ENCODE results near the gene MGAT4A.

The MGAT4A gene

DNA sequence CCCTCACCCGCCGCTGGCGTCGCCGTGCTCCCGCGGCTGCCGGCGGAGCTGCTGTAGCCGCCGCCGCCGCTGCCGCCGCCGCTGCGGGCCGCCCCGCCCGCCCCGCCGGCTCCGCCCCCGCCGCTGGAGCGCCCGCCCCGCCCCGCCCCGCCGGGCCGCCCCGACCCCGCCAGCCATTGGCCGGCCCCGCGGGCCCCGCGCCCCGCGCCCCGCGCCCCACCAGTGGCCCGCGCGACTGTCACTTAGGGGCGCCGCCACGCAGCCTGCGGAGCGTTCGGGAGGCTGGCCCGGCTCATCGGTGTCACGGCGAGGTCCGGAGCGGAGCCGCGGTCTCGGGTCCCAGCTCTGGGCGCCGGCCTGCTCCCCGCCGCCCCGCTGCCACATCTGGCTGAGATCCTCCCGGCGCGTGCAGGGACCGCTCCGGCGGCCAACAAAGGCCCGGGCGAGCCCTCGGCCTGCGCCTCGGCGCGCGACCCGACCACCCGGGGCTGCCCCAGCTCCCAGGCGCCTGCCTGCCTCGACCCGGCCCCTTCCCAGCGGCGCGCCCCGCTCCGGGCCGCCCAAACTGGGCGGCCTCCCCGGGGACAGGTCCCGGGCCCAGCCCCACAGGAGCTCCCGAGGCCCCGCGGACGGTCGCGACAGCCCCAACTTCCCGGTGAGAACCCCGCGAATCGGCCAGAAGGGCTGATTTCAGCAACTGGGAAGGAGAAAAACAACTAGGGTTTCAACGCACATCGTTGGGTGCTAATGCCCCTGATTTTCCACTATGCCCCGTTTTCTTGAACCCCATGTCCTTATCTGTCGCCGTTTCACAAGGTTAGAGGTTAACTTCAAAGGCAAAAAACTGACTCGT lies at the start of gene MGAT4A:
MGAT4A (minus strand) TSS at position 92 of the 853 bp plus-strand sequence. CDS start 4,800 bp downstream, outside the sequence.
- DNase-seq (ENCODE audit: low read depth in 2 of 2), result peak; percentile 62 to 72

DNA sequence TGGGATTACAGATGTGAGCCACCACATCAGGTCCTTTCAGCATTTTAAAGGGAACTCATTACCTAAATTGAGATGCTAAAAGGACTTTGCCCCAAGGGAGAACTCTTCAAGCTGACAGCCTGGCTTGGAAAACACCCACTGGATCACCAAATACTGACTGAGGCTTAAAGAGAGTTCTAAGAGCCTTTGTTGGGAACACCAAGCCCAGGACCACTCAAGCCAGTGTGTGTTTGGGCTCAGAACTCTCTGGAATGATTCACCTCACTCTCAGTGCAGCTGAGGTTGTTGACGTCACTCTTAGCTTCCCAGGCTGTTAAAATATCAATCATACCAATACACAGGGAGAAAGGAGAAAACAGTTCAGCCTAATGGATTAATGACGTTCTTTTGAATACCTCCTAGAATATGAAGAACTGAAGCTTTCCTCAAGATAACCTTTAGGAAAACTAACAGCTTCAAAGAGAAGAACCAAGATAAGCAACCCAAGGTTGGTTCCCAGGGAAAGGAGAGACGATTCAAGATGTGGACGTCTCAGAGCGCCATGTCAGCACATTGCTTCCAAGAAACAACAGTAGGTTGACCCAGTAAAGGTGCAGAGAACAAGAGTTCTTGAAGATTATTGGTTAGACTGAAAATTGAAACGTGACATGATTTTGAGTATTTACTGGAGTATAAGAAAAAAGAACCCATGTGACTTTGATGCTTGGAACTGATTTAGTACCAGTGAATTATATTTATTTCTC lies 48.0 kb upstream of the MGAT4A start:
- DNase-seq (ENCODE audit: low read depth in 2 of 2), result no peak

DNA sequence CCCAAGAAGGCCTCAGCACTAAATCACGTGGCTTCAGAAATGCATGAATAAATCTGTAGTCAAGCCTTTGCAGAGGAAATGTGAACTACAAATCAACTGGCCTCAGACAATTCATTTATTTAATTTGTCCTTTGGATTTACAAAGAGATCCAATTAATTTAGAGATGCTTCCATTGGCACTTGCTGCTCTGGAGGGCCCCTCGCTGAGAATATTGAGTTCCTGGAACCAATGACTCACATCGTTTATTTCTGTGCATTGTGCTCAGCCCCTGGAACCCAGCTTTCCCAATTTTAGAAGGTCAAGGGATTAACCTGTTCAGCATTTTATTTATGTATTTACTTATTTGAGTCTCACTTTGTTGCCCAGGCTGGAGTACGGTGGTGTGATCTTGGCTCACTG lies 47.2 kb upstream of the MGAT4A start:
- no peak for DNase-seq (ENCODE audit: low read depth in 2 of 2)

DNA sequence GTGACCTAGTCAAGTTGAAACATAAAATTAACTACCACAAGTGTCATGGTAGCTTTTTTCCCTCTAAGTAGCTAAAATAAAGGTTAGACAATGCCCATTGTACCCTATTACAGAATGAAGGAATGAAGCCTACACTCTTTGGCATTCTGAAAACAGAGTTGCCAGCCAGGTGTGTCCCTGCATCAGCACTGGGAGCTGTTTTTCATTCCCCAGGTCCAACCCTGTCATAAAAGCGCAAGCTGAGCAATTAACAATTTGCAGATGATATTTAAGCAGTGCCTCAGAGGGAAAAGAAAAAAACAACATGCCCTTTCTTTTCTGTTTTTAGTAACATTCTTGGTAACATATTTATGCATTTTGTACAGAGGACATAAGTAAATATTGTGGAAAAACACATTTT lies 46.8 kb upstream of the MGAT4A start:
- no peak for DNase-seq (ENCODE audit: low read depth in 2 of 2)

DNA sequence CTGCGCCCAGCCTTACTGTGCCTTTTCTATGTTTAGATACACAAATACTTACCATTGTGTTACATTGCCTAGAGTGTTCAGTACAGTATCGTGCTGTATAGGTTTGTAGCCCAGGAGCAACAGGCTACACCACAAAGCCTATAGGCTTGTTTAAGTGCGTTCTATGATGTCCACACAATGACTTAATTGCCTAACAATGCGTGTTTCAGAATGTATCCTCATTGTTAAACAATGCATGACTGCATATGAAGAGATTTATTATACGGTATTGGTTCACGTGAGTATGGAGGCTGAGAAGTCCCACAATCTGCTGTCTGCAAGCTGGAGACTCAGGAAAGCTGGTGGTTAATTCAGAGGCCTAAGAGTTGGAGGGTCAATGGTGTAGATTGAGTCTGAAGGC lies 46.1 kb upstream of the MGAT4A start:
- DNase-seq (ENCODE audit: low read depth in 2 of 2), result no peak

DNA sequence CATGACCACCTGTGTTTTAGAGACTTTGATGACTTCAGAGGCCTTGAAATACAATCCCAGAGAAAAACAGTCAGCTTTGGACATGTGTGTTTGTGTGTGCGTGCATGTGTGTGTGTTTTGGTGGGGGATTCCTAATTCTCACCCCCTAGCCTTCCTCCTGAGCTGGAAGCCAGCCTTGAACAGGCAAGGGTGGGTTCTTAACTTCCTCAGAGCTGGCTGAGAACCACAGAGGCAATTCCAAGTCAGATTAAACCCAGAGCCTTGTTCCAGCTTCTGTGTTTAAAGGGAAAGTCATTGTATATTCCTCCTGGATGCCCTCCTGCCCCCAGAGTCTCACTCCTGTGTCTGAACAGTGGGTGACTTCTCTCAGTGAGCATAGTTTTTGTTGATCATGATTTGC lies 45.2 kb upstream of the MGAT4A start:
- no peak for DNase-seq (ENCODE audit: low read depth in 2 of 2)

DNA sequence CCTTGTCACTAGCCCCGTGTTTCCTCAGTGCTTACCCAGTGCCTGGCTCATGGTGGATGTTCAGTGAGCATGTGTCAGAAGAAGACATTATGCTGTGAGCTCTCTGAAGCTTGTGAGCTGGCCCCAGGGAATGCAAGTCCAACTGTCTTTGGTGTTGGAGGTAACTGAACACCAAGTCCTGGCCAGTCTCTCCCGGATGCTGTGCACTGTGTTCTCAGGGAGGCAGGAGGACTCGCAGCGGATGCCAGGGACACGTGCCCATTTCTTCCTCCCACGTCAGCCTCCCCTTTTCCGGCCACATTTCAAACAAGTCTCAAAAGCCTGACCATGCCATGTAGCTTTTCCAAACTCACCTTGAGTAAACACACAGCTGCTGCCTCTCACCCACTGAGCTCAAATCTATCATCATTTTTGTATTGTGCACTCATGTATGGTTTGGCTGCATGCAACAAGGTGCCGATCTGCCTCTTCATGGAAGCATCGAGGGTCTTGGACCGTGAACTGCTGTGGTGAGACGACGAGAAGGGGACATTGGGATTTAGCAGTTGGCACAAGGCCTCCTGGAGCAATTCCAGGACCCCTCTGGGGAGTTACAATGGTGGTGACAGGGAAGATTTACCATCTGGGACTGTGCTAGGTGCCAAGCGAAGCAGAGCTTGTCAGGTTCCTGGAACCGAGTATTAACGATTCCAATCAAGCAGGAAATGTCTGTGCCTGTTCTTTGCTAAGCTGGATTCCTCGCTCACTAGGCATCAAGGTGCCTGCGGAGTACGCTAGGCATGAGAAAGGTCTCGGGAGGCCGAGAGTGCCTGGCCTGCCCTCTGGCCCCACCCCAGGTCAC lies 44.4 kb upstream of the MGAT4A start:
- DNase-seq (ENCODE audit: low read depth in 2 of 2), result no peak

DNA sequence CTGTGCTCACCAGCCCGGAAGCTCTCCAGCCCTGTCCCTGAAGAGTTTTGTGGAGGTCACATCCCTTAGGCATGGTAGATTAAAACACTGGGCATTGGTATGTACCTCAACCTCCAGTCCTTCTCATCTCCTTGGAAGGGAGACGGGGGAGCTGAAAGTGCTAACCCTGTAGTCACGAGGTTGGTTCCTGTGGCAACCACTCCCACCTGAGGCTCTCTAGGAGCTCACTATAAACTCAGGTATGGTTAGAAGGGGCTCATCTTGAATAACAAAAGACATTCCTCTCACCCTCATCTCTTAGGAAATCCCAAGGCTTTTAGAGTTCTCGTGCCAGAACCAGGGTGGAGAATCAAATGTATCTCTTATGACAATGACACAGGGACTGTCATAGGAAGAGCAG lies 43.0 kb upstream of the MGAT4A start:
- no peak for DNase-seq (ENCODE audit: low read depth in 2 of 2)

DNA sequence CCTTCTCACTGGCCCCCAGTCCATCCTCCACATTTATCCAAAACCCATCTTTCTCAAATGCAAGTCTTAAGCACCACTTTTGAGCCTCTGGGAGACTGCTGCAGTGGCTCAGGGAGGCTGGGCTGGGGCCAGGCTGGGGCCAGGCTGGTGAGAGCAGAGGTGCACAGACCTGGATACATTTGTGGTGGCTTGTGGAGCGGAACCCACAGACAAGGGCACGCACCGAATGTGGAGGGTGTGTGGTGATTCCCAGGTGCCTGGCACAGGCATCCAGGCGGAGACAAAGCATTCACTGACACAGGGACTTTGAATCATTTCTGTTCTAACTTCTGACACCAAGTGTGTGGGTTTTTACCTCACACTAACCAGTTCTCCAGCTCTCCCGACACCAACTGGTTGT lies 42.2 kb upstream of the MGAT4A start:
- no peak for DNase-seq (ENCODE audit: low read depth in 2 of 2)

DNA sequence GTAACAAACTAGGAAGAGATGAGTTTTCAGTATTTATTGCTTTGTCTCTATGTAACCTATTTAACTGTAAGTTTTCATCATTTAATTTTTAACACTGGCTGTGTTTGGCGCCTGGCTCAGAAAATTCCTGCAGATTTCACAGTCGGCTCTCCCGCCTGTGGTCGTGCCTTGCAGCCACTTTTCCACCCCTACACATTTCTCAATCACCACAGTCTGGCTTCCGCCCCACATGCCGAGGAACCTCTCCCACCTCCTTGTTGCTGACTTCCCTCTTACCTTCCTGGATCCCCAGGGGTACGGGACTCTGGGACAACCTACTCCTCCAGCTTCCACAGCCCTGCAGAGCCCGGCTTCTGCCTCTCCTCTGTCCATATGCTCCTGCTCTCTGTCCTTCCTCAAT lies 41.6 kb upstream of the MGAT4A start:
- no peak for DNase-seq (ENCODE audit: low read depth in 2 of 2)

DNA sequence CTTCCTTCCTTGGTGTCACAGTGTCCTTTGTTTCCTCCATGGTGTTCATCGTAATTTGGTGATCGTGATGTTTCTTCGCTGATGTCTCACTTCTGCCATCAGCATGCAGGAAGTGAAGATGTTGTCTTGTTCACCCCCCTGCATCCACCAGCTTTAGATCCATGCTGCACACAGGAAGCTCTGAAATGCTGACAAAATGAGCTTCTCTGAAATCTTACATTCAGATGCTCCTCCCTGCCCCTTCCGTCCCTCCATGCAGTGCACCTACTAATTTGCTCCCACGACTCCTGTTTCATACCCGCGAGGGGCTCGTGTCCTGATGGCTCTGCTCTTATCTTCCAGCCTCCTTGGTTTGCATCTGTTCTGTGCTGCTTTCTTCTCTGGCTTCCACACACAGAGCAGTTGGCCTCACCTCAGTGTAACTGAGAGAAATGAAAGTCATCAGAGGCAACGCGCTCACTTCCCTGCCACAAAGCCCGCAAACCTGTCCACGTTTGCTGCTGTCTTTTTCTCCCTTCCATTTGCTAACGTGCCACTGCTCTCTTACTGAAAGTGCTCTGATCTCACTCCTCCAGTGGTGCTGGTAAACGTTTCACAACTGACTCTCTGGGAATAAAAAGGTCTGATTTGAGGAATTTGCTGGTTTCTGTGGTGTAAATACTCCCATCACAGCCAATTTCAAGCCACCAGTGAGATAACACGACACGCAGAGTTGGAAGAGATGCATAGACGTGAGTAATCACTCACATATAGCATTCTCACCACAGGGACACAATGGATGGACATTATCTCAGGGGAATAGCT lies 41.0 kb upstream of the MGAT4A start:
- peak in 1 of 2 donors; percentile 27 for DNase-seq (ENCODE audit: low read depth in 2 of 2)

DNA sequence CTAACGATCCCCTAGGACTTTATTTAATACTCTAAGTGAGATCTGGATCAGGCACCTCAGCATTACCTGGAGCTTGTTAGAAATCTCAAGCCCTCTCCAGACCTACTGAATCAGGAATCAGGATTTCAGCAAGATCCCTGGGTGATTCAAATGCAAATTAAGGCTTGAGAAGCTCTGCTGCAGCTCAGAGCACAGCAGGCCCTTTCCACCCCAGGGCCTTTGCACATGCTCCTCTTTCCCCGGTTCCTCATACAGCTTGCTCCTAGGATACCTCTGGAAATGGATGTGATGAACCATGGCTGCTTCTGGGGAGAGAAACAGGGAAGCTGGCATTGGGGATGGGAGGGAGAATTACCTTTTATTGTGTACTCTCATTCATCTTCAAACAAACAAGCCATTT lies 40.3 kb upstream of the MGAT4A start:
- no peak for DNase-seq (ENCODE audit: low read depth in 2 of 2)

DNA sequence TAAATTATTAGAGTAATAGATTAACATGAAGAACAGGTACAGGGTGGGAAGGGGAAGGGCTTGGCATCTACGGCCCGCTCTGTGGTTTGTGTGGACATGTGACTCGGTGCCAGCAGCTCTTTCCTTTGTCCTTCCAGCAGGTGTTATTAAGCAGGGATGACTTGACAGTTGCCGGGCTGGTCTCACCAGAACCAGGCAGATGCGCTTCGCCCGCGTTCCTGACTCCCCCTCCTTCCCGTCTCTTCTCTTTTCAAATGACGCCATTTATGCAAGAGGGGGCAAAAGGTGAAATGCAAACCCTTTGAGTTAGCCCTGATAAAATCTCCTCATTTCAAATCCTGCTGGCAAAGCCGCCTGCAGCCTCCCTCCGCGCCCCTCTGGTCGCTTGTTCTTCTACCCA lies 38.9 kb upstream of the MGAT4A start:
- no peak for DNase-seq (ENCODE audit: low read depth in 2 of 2)

DNA sequence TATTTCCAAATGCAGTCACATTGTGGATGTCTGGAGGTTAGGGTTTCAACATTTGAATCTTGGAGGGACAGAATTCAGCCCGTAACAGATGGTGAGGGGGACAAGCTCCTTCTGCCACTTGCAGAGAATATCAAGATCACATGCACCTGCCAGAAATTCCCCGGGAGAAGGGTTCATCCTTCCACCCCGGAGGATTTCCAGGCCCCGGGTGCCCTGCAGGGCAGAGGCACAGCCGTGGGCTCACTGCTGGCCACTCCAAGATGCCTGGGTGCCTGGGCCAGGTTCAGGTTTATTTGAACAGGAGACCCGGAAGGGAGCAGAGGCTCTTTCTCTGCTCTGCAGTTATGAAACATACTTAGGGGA lies 38.2 kb upstream of the MGAT4A start:
- no peak for DNase-seq (ENCODE audit: low read depth in 2 of 2)

DNA sequence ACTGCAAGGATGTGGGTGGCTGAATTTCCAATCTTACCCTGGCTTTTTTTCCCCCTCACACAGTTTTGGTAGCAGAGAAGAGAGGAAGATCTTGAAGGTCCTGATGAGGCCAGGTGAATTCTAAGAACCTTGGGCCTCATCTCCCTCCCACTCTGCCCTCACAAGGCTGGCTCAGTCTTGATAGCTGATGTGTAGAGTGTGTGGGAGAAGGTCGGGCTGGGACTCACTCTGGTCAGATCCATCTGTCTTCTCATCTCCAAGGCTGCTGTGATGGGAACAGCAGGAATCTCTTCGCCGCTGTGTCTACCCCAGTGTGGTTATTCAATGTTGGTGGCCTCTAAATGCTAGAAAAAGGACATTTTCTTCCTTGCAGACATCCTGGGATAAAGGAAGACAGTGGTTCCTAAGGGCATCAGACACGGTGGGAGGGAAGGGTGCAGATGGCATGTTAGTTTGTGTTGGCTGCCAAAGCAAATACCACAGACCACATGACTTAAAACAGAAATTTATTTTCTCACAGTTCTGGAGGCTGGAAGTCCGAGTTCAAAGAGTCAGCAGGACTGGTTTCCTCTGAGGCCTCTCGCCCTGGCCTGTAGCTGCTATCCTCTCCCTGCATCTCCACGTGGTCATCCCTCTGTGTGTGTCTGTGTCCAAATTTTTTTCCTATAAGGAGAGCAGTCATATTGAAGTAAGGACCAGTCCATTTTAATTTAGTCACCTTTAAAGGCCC lies 37.6 kb upstream of the MGAT4A start:
- no peak for DNase-seq (ENCODE audit: low read depth in 2 of 2)

DNA sequence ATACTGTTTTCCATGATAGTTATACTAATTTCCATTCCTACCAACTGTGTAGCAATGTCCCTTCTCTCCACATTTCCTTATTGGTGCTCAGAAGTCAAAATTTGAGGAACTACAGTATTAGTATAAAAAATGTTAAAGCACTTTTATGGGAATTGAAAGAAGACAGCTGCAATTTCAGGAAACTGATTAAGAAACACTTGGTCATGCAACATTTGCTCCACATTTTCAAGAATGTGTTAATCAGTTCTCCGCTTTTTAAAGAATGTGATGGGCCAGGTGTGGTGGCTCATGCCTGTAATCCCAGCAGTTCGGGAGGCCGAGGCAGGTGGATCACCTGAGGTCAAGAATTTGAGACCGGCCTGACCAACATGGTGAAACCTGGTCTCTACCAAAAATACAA lies 33.6 kb upstream of the MGAT4A start:
- no peak for DNase-seq (ENCODE audit: low read depth in 2 of 2)

DNA sequence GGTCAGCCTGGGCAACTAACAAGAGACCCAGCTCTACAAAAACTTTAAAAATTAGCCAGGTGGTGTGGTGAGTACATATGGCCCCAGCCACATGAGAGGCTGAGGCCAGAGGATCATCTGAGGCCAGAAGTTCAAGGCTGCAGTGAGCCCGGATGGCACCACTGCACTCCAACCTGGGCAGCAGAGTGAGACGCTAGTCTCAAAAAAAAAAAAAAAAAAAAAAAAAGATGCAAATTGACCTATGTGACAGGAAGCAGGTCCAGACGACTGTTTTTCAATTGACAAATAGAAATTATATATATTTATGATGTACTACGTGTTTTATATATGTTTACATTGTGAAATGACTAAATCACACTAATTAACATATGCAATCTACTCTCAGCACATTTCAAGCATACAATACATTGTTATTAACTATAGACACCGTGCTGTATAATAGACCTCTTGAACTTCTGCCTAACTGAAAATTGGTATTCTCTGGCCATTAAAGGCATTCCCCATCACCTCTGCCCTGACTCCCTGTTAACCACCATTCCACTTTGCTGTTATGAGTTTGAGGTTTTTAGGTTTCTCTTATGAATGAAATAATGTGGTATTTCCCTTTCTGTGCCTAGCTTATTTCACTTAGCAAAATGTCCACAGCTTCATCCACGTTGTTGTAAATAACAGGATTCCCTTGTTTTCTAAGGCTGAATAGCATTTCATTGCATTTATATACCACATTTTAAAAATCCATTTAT lies 32.4 kb upstream of the MGAT4A start:
- no peak for DNase-seq (ENCODE audit: low read depth in 2 of 2)

DNA sequence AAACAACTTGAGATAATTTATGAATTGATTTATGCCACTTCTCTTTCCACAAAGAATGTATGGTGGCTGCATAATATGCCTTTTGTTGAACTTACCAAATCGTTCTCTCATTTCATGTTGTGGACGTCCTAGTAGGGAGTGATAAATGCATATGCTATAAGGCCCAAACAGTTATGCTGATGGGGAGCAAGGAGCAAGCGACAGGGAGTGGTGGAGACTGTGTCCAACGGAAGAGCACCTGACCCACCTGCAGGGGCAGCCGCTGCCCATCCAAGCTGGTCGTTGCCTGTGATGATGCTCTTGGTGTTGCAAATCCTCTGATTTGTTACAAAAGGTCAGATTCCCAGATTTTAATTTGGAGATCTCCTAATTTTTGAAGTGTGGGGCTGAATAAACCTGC lies 31.0 kb upstream of the MGAT4A start:
- no peak for DNase-seq (ENCODE audit: low read depth in 2 of 2)

DNA sequence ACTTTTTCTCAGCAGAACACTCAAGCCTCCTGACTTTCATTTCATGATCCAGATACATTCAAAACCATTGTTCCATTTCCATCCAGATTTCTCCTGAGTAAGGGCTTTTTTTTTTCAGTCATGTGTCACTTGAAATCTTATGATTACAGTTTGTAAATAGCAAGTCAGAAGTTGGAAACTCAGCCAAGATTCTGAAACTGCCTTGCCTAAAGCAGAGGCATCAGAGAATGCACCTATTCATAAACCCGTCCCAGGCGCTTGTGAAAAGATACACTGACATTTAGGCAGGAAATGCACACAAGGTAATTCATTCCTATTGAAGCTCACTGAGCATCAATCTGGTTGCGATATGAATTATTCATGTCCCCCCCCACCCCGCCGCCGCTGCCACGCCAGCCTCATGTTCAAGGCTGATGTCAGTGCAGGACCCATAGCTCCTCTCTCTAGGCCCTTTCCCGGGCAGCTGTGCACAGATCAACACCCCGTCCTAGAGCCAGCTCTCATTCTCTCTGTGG lies 30.4 kb upstream of the MGAT4A start:
- peak; percentile 61 to 65 for DNase-seq (ENCODE audit: low read depth in 2 of 2)

Measured in stimulated activated CD4-positive, alpha-beta T cell treated with anti-CD3 and anti-CD28 coated beads, Interleukin-4, amount 100 ng/mL, for 48 hours (primary cell).